LNCaP clone FGC (cell line): ENCODE data around the gene SLC27A2.

ENCODE experiments used
- DNase-seq: peaks from one replicate; pipeline ENCODE4 v3.0.0-alpha.2; 2011; ENCODE audit warnings: low read depth
- H3K4me3 ChIP-seq: 2 replicates; pipeline ENCODE4 v1.5.1; 2011; ENCODE audit warnings: mild to moderate bottlenecking, low read depth, low read length, control low read depth
- CTCF ChIP-seq: IDR thresholded peaks from 2 replicates; pipeline ENCODE4 v1.5.1; 2012; ENCODE audit warnings: mild to moderate bottlenecking; ENCODE audit not compliant: control insufficient read depth, insufficient read depth; ENCODE audit errors: extremely low read depth

SLC27A2 gene

GRCh38 chr15:50140098-50140497, 41.9 kb upstream of the SLC27A2 start:
- no peak overlapping the region for H3K4me3 ChIP-seq
- DNase-seq, result no peak
- TF ChIP-seq CTCF, result no peak

- H3K4me3 ChIP-seq, result no peak overlapping the region
- TF ChIP-seq CTCF, result no peak
- DNase-seq, result no peak
Measured at GRCh38 chr15:50140983-50141382, 41.0 kb upstream of the SLC27A2 start.

GRCh38 chr15:50141856-50142255, 40.1 kb upstream of the SLC27A2 start:
- no peak for TF ChIP-seq CTCF
- DNase-seq, result no peak
- no peak overlapping the region for H3K4me3 ChIP-seq

GRCh38 chr15:50143255-50143860, 38.6 kb upstream of the SLC27A2 start:
- H3K4me3 ChIP-seq, result no peak overlapping the region
- no peak for TF ChIP-seq CTCF
- no peak for DNase-seq

GRCh38 chr15:50144341-50145120, 37.5 kb upstream of the SLC27A2 start:
- no peak for TF ChIP-seq CTCF
- DNase-seq, result no peak
- no peak overlapping the region for H3K4me3 ChIP-seq

GRCh38 chr15:50145451-50145872, 36.5 kb upstream of the SLC27A2 start:
- peak; percentile 51 for TF ChIP-seq CTCF
- no peak overlapping the region for H3K4me3 ChIP-seq
- DNase-seq, result peak; percentile 54

GRCh38 chr15:50146632-50147031, 35.4 kb upstream of the SLC27A2 start:
- no peak overlapping the region for H3K4me3 ChIP-seq
- DNase-seq, result no peak
- TF ChIP-seq CTCF, result no peak
